UCSD-AML1 (cell line): ENCODE results near the gene RBKS.

ENCODE experiments used
- DNase-seq: peaks from one replicate; lab custom pipeline; 2025; ENCODE audit not compliant: unreplicated experiment; lab: John Stamatoyannopoulos, UW

Gene RBKS

GRCh38 chr2:27738349-27739057, 151.7 kb downstream of the RBKS start:
- no peak for DNase-seq

GRCh38 chr2:27737676-27738348, 152.4 kb downstream of the RBKS start:
- DNase-seq, result no peak

GRCh38 chr2:27736890-27737204, 153.3 kb downstream of the RBKS start:
- DNase-seq, result no peak

- DNase-seq, result no peak
These were observed 153.9 kb downstream of the RBKS start for GRCh38 chr2:27736031-27736889.

- no peak for DNase-seq
These were observed 154.8 kb downstream of the RBKS start for GRCh38 chr2:27735263-27735904.

GRCh38 chr2:27734305-27734704, 155.9 kb downstream of the RBKS start:
- DNase-seq, result no peak
